HG03354 (cell line): Measurements from ENCODE around the gene ARSG.
"Not testable (repeated sequence)": the region's sequence is repeated elsewhere in the genome, so short reads cannot be mapped to it uniquely, and the experiment has no call there.

Experiments used
- ATAC-seq: cut with Tn5 transposase; IDR thresholded peaks from one replicate; pipeline ENCODE4 v1.9.1; 2021; ENCODE audit warnings: mild to moderate bottlenecking; ENCODE audit not compliant: unreplicated experiment, poor library complexity, severe bottlenecking

Gene ARSG

GRCh38 chr17:68356949-68357455, 65.7 kb downstream of the ARSG start:
- ATAC-seq, result no peak

- no peak for ATAC-seq
These were observed 66.6 kb downstream of the ARSG start for GRCh38 chr17:68357886-68358285.

- no peak for ATAC-seq
These were observed 68.7 kb downstream of the ARSG start for GRCh38 chr17:68359791-68360535.

GRCh38 chr17:68365469-68365868, 74.2 kb downstream of the ARSG start:
- no peak for ATAC-seq

GRCh38 chr17:68368387-68368786, 77.1 kb downstream of the ARSG start:
- no peak for ATAC-seq

- no peak for ATAC-seq
These were observed 84.3 kb downstream of the ARSG start for GRCh38 chr17:68375566-68375965.

- not testable (repeated sequence) for ATAC-seq
These were observed 84.9 kb downstream of the ARSG start for GRCh38 chr17:68376178-68376577.

- ATAC-seq, result no peak
These were observed 86.5 kb downstream of the ARSG start for GRCh38 chr17:68377771-68378267.

GRCh38 chr17:68378268-68379176, 87.2 kb downstream of the ARSG start:
- ATAC-seq, result no peak

- no peak for ATAC-seq
These were observed 87.8 kb downstream of the ARSG start for GRCh38 chr17:68379177-68379510.

- no peak for ATAC-seq
These were observed 88.7 kb downstream of the ARSG start for GRCh38 chr17:68379692-68380677.

GRCh38 chr17:68381076-68381900, 90.0 kb downstream of the ARSG start:
- ATAC-seq, result no peak

- no peak for ATAC-seq
These were observed 91.3 kb downstream of the ARSG start for GRCh38 chr17:68382582-68383085.

GRCh38 chr17:68383120-68383442, 91.8 kb downstream of the ARSG start:
- ATAC-seq, result no peak

GRCh38 chr17:68383443-68384321, 92.4 kb downstream of the ARSG start:
- no peak for ATAC-seq

GRCh38 chr17:68384471-68384870, 93.2 kb downstream of the ARSG start:
- ATAC-seq, result no peak

- ATAC-seq, result no peak
These were observed 93.6 kb downstream of the ARSG start for GRCh38 chr17:68384941-68385340.
